Measurements from ENCODE around the gene ANO8. TPM values are rescaled to one million over a fixed set of nuclear protein-coding genes. Genes with fewer than 3 reads are reported as not detected.

Gene ANO8
- total RNA-seq, 1 donor from 2014 or later = 29.6 TPM

GRCh38 chr19:17328517-17329365 is 5.9 kb downstream of the ANO8 start:
- DNase-seq = no peak

GRCh38 chr19:17327654-17328516 is 6.8 kb downstream of the ANO8 start:
- DNase-seq = no peak

GRCh38 chr19:17327068-17327653 is 7.5 kb downstream of the ANO8 start:
- DNase-seq = no peak

GRCh38 chr19:17326595-17326966 is 8.1 kb downstream of the ANO8 start:
- DNase-seq = no peak

- DNase-seq = peak; percentile 26
These were observed 8.6 kb downstream of the ANO8 start for GRCh38 chr19:17325881-17326594.

GRCh38 chr19:17325133-17325532 is 9.5 kb downstream of the ANO8 start:
- DNase-seq = no peak

- no peak for DNase-seq
These were observed 10.1 kb downstream of the ANO8 start for GRCh38 chr19:17324357-17325114.

GRCh38 chr19:17323964-17324332 is 10.7 kb downstream of the ANO8 start:
- no peak for DNase-seq

- no peak for DNase-seq
These were observed 11.2 kb downstream of the ANO8 start for GRCh38 chr19:17323300-17323963.

GRCh38 chr19:17322854-17323253 is 11.8 kb downstream of the ANO8 start:
- DNase-seq = no peak

GRCh38 chr19:17321655-17322489 is 12.8 kb downstream of the ANO8 start:
- DNase-seq = no peak

- no peak for DNase-seq
These were observed 14.2 kb downstream of the ANO8 start for GRCh38 chr19:17320435-17320834.

- DNase-seq = no peak
These were observed 15.0 kb downstream of the ANO8 start for GRCh38 chr19:17319473-17320238.

- no peak for DNase-seq
These were observed 15.7 kb downstream of the ANO8 start for GRCh38 chr19:17318966-17319365.

GRCh38 chr19:17314007-17314593 is 20.6 kb downstream of the ANO8 start:
- no peak for DNase-seq

- no peak for DNase-seq
These were observed 22.2 kb downstream of the ANO8 start for GRCh38 chr19:17312189-17313113.

- no peak for DNase-seq
These were observed 23.0 kb downstream of the ANO8 start for GRCh38 chr19:17311455-17312188.
